Stimulated activated CD8-positive, alpha-beta memory T cell treated with anti-CD3 and anti-CD28 coated beads, Interleukin-4, amount 100 ng/mL, for 4 hours (primary cell): ENCODE measurements around the gene HAND2.

ENCODE experiments used
- DNase-seq, 2 donors: peaks; one replicate each; pipeline ENCODE4 v3.0.0-alpha.2; 2020; ENCODE audit warnings: low read depth in 2 of 2, low spot score in 1 of 2

Gene HAND2

DNA sequence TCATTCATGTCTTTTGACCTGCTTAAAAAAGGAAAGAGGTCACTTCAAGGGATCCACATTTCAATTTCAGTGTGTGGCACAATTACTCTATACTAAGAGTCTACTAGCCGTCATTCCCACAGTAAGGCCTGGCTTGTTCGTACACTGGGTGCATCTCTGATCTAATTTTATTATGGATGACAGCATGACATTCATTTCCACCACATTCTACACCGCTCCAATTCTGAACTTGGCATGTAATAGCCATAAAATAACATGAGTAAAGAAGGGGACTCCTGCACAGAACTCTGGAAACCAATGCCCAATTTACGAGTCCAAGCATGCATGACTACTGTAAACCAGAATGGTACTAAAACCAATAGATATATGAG is 51.1 kb downstream of the HAND2 start:
- DNase-seq: no peak

DNA sequence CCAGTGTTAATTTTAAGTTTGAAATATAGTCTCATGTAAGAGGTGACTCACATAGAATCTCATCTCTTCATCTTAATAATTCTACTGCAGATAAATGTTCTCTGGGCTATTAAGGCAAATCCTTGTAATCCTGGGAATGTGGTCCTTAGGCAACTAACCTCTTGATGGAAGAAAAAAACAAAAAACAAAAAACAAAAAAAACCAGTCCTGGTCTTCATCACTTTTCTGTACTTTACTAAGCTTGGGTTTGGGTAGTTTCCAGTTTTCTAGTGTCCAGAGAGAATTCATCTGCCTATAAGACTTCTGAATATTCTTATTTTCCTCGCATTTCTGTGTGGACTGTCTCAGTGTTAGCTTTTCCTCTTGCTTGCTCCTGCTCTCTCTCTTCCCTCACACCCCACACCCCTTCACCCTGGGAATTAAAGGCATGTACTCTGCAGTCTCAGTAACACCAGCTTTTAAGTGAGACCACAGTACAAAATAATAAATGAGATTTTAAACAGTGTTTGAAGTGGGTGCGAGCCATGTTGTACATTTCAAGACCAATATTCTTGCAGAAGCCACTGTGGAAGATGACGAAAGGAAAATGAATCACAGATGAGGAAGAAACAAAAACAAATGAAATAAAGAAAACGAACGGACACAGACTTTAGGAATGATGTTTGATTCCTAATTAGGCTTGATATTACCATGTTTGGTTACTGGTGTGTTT is 51.7 kb downstream of the HAND2 start:
- DNase-seq: no peak

GRCh38 chr4:173477016-173477415 is 53.0 kb downstream of the HAND2 start:
- no peak for DNase-seq
